K562 (cell line): ENCODE results near the gene MZB1. TPM values are rescaled to one million over a fixed set of nuclear protein-coding genes. Genes with fewer than 3 reads are reported as not detected.
A peak's percentile ranks its signal among the peaks of the same experiment; 100 is the strongest.

Source experiments
- BCOR ChIP-seq: fragments of 450-650 bp; IDR thresholded peaks from 2 replicates; pipeline ENCODE4 v1.6.1; 2016
- CBFA2T2 ChIP-seq: fragments of 450-650 bp; conservative IDR thresholded peaks from 2 replicates; pipeline ENCODE4 v1.6.1; 2017; ENCODE audit warnings: mild to moderate bottlenecking
- CCAR2 ChIP-seq: fragments of 200-400 bp; formaldehyde crosslinking; IDR thresholded peaks from 2 replicates; pipeline ENCODE4 v1.6.1; 2017; ENCODE audit warnings: mild to moderate bottlenecking, low read depth, low read length
- ESRRA ChIP-seq: fragments of 450-650 bp; IDR thresholded peaks from 2 replicates; pipeline ENCODE4 v1.6.1; 2014; ENCODE audit warnings: low read depth, mild to moderate bottlenecking, moderate library complexity, borderline replicate concordance
- EWSR1 ChIP-seq: fragments of 450-650 bp; IDR thresholded peaks from 2 replicates; pipeline ENCODE4 v1.6.1; 2018; ENCODE audit warnings: borderline replicate concordance, mild to moderate bottlenecking, low read depth, moderate library complexity; ENCODE audit not compliant: partially characterized antibody
- HCFC1 ChIP-seq: IDR thresholded peaks from 2 replicates; pipeline ENCODE4 v1.6.1; 2012; ENCODE audit warnings: low read depth, low read length, improper control_type of control experiment
- NFIC ChIP-seq: fragments of 450-650 bp; IDR thresholded peaks from 2 replicates; pipeline ENCODE4 v1.6.1; 2017; ENCODE audit warnings: mild to moderate bottlenecking, inconsistent platforms
- NR2C2 ChIP-seq, 2 experiments: fragments of 200-800 bp in 1 of 2; sonication (Bioruptor generic) in 1 of 2; sonication (generic) in 1 of 2; formaldehyde crosslinking in 1 of 2; IDR thresholded peaks; 2 replicates each; pipeline versions ENCODE4 v1.6.1 to v1.8.0; 2016 to 2022; ENCODE audit warnings: mild to moderate bottlenecking in 1 of 2, missing compliant biosample characterization in 1 of 2, missing genetic modification characterization in 1 of 2, missing genetic modification reagents in 1 of 2
- SAFB2 ChIP-seq: fragments of 200-400 bp; formaldehyde crosslinking; IDR thresholded peaks from 2 replicates; pipeline ENCODE4 v1.6.1; 2018; ENCODE audit warnings: borderline replicate concordance, low read length, low read depth, moderate library complexity; ENCODE audit not compliant: severe bottlenecking
- SMARCE1 ChIP-seq: fragments of 450-650 bp; IDR thresholded peaks from 2 replicates; pipeline ENCODE4 v1.7.1; 2016; ENCODE audit warnings: mild to moderate bottlenecking
- ZC3H11A ChIP-seq: IDR thresholded peaks from 2 replicates; pipeline ENCODE4 v1.6.1; 2012; ENCODE audit warnings: low read depth, low read length, improper control_type of control experiment
- ZNF311 ChIP-seq: fragments of 250-450 bp; sonication (Bioruptor Pico); IDR thresholded peaks from 2 replicates; pipeline ENCODE4 v1.4.0; 2020; ENCODE audit warnings: mild to moderate bottlenecking, moderate library complexity
- ZNF354B ChIP-seq: fragments of 250-450 bp; sonication (Bioruptor Pico); IDR thresholded peaks from 2 replicates; pipeline ENCODE4 v1.4.0; 2020
- ZNF668 ChIP-seq: fragments of 250-450 bp; sonication (Bioruptor Pico); IDR thresholded peaks from 2 replicates; pipeline ENCODE4 v1.8.0; 2022; ENCODE audit warnings: mild to moderate bottlenecking, inconsistent platforms
- polyA plus RNA-seq, 8 experiments: library from polyadenylated mRNA; depleted of rRNA in 4 of 8; stranded (reverse) in 5 of 8; unstranded in 3 of 8; fragments of >200 nt; fragmentation: Nextera tagmentation in 2 of 8; fragmentation: Illumina TruSeq in 1 of 8; extraction: Ambion mirVana in 2 of 8; extraction: Trizol in 1 of 8; gene quantifications; 2 replicates each; pipeline versions ENCODE4 v1.2.1 to v1.2.3, GENCODE V29; 2011 to 2014; ENCODE audit warnings: inconsistent platforms in 1 of 8, missing spikeins in 1 of 8
- total RNA-seq, 7 experiments: library from RNA; depleted of rRNA in 6 of 7; stranded (reverse); fragments of >200 nt in 6 of 7; fragmentation: Illumina TruSeq in 2 of 7; extraction: Trizol in 2 of 7; gene quantifications; 2 replicates each; pipeline versions ENCODE4 v1.2.1 to v1.2.3, GENCODE V29; 2011 to 2021; ENCODE audit warnings: low replicate concordance in 1 of 7
- TF ChIP-seq, protein P1 (sequence below): fragments of 250-450 bp; sonication (Bioruptor Pico); IDR thresholded peaks from 2 replicates; pipeline ENCODE4 v1.4.0; 2020; ENCODE audit warnings: mild to moderate bottlenecking
- TF ChIP-seq, protein P2 (sequence below): fragments of 250-450 bp; sonication (Bioruptor Pico); IDR thresholded peaks from 2 replicates; pipeline ENCODE4 v1.5.0; 2020; ENCODE audit warnings: mild to moderate bottlenecking, borderline replicate concordance
- TF ChIP-seq, protein P3 (sequence below): sonication (generic); formaldehyde crosslinking; IDR thresholded peaks from 2 replicates; pipeline ENCODE4 v1.4.0; 2020; ENCODE audit warnings: mild to moderate bottlenecking, missing genetic modification reagents
- TF ChIP-seq, protein P4 (sequence below): IDR thresholded peaks from 3 replicates; pipeline ENCODE4 v1.6.1; 2011; ENCODE audit warnings: borderline replicate concordance, mild to moderate bottlenecking, moderate library complexity; ENCODE audit not compliant: insufficient read length; ENCODE audit errors: extremely low read depth

MZB1 gene
- total and polyA plus RNA-seq, 9 of the 15 experiments (the other 6 are each of a cell fraction or from before 2014, with no cell fraction given), result 0.13 to 0.31 TPM; not detected in 7

DNA sequence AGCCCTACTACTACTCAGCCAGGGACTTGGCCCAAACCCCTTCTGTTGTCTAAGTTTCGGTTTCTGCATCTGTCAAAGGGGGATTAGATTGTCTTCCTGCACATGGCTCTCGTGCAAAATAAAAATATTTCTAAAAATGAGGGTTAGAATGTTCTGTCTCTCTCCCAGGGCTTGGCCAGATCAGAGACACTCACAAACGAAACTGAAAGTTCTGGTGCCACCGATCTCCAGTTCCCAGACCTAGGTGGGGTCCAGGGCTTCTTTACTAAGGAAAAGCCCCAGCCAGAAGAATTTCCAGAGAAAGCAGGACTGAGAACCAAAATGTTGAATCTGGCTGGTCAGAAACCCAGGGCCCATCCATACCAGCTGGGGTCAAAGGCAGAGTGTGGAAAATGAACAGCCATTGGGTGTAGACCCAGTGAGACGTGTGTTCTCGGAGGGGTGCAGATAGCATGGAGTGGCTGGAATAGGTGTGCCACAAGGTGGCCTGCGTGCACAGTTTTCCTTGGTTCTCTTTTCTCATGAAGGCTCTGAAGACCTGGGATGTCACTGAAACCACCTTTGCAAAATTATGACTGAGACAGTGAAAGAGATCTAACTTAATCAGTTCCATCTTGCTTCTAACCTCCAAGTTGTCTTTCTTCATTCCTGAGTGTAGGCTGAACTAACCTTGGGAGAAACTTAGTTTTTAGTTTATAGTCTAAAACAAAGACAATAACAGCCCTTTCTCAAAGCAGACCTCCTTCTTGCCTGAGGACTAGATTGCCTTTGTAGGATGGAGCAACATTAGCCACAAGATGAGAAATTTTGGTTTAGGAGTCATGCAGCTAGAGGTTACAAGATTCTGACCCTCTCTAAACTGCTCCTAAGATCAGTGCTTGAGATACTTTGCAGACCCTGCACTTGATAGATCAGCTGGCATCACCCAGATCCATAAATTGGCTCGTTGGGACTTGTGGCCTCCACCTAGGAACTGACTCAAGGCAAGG is 4.4 kb downstream of the MZB1 start (continued):
- TF ChIP-seq, protein P1, sequence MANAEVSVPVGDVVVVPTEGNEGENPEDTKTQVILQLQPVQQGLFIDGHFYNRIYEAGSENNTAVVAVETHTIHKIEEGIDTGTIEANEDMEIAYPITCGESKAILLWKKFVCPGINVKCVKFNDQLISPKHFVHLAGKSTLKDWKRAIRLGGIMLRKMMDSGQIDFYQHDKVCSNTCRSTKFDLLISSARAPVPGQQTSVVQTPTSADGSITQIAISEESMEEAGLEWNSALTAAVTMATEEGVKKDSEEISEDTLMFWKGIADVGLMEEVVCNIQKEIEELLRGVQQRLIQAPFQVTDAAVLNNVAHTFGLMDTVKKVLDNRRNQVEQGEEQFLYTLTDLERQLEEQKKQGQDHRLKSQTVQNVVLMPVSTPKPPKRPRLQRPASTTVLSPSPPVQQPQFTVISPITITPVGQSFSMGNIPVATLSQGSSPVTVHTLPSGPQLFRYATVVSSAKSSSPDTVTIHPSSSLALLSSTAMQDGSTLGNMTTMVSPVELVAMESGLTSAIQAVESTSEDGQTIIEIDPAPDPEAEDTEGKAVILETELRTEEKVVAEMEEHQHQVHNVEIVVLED, result no peak
- peak; percentile 22; the same call in 1 of the 2 replicates for TF ChIP-seq NFIC
- TF ChIP-seq, protein P2, sequence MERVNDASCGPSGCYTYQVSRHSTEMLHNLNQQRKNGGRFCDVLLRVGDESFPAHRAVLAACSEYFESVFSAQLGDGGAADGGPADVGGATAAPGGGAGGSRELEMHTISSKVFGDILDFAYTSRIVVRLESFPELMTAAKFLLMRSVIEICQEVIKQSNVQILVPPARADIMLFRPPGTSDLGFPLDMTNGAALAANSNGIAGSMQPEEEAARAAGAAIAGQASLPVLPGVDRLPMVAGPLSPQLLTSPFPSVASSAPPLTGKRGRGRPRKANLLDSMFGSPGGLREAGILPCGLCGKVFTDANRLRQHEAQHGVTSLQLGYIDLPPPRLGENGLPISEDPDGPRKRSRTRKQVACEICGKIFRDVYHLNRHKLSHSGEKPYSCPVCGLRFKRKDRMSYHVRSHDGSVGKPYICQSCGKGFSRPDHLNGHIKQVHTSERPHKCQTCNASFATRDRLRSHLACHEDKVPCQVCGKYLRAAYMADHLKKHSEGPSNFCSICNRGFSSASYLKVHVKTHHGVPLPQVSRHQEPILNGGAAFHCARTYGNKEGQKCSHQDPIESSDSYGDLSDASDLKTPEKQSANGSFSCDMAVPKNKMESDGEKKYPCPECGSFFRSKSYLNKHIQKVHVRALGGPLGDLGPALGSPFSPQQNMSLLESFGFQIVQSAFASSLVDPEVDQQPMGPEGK (CRISPR knock-in tag), result no peak
- TF ChIP-seq, protein P3, sequence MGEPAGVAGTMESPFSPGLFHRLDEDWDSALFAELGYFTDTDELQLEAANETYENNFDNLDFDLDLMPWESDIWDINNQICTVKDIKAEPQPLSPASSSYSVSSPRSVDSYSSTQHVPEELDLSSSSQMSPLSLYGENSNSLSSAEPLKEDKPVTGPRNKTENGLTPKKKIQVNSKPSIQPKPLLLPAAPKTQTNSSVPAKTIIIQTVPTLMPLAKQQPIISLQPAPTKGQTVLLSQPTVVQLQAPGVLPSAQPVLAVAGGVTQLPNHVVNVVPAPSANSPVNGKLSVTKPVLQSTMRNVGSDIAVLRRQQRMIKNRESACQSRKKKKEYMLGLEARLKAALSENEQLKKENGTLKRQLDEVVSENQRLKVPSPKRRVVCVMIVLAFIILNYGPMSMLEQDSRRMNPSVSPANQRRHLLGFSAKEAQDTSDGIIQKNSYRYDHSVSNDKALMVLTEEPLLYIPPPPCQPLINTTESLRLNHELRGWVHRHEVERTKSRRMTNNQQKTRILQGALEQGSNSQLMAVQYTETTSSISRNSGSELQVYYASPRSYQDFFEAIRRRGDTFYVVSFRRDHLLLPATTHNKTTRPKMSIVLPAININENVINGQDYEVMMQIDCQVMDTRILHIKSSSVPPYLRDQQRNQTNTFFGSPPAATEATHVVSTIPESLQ (CRISPR knock-in tag), result no peak
- no peak for TF ChIP-seq CCAR2
- 0 out of 2 replicates have a peak, but pooled peaks have one; percentile 34 for TF ChIP-seq ESRRA
- TF ChIP-seq SMARCE1, result no peak
- TF ChIP-seq SAFB2, result no peak
- TF ChIP-seq ZC3H11A, result no peak
- TF ChIP-seq NR2C2 (CRISPR knock-in tag; IDR thresholded peaks at IDR 0.05), result no peak
- peak; percentile 77; the same call in 1 of the 2 replicates for TF ChIP-seq NR2C2 (tag; IDR thresholded peaks at IDR 0.05)
- no peak for TF ChIP-seq BCOR
- TF ChIP-seq, protein P4, sequence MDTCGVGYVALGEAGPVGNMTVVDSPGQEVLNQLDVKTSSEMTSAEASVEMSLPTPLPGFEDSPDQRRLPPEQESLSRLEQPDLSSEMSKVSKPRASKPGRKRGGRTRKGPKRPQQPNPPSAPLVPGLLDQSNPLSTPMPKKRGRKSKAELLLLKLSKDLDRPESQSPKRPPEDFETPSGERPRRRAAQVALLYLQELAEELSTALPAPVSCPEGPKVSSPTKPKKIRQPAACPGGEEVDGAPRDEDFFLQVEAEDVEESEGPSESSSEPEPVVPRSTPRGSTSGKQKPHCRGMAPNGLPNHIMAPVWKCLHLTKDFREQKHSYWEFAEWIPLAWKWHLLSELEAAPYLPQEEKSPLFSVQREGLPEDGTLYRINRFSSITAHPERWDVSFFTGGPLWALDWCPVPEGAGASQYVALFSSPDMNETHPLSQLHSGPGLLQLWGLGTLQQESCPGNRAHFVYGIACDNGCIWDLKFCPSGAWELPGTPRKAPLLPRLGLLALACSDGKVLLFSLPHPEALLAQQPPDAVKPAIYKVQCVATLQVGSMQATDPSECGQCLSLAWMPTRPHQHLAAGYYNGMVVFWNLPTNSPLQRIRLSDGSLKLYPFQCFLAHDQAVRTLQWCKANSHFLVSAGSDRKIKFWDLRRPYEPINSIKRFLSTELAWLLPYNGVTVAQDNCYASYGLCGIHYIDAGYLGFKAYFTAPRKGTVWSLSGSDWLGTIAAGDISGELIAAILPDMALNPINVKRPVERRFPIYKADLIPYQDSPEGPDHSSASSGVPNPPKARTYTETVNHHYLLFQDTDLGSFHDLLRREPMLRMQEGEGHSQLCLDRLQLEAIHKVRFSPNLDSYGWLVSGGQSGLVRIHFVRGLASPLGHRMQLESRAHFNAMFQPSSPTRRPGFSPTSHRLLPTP, result no peak
- TF ChIP-seq ZNF668 (CRISPR knock-in tag), result no peak
- TF ChIP-seq CBFA2T2, result no peak
- TF ChIP-seq HCFC1, result no peak; the same call in 1 of the 2 replicates
- no peak for TF ChIP-seq EWSR1
- no peak for TF ChIP-seq ZNF354B (CRISPR knock-in tag)
- TF ChIP-seq ZNF311, result no peak
